IMR-90 (cell line): ENCODE measurements around the gene SLC8A1. TPM values are rescaled to one million over a fixed set of nuclear protein-coding genes. Genes with fewer than 3 reads are reported as not detected.

ENCODE experiments used
- ATAC-seq: fragments of 200-7000 bp; cut with Tn5 transposase; 2 replicates; pipeline ENCODE4 v1.9.1; 2020; ENCODE audit warnings: low read depth, mild to moderate bottlenecking, moderate library complexity
- BruUV-seq: library from RNA; stranded (reverse); fragments of 400-500 nt; replicated peaks from 2 replicates; lab custom pipeline; 2021; lab: Mats Ljungman, UMichigan
- CTCF ChIA-PET: fragments of 300-600 bp; formaldehyde crosslinking; extraction: SDS; loops from one replicate; lab custom pipeline; 2021; ENCODE audit warnings: antibody characterized with exemption; lab: Yijun Ruan, JAX
- POLR2A ChIA-PET: fragments of 300-600 bp; sonication (Branson Sonifier 250); formaldehyde crosslinking; loops from one replicate; lab custom pipeline; 2022; ENCODE audit warnings: antibody characterized with exemption; ENCODE audit not compliant: unreplicated experiment; lab: Charles Lee
- DNase-seq: peaks from one replicate; pipeline ENCODE4 v3.0.0; 2013
- H2AFZ ChIP-seq: replicated peaks from 2 replicates; pipeline ENCODE3; 2013; ENCODE audit warnings: low read length, mild to moderate bottlenecking; ENCODE audit not compliant: poor library complexity
- H2AK5ac ChIP-seq: 2 replicates; pipeline ENCODE4 v1.6.1; 2013; ENCODE audit warnings: low read depth, low read length, inconsistent platforms
- H2AK9ac ChIP-seq: replicated peaks from 2 replicates; pipeline ENCODE3; 2013; ENCODE audit warnings: mild to moderate bottlenecking, low read depth, low read length, moderate library complexity; ENCODE audit not compliant: poor library complexity
- H2BK120ac ChIP-seq: 2 replicates; pipeline ENCODE4 v1.6.1; 2013; ENCODE audit warnings: low read depth, low read length, inconsistent platforms
- H2BK15ac ChIP-seq: 3 replicates; pipeline ENCODE4 v1.6.1; 2013; ENCODE audit warnings: low read depth, low read length, inconsistent platforms
- H2BK20ac ChIP-seq: 2 replicates; pipeline ENCODE4 v1.6.1; 2013; ENCODE audit warnings: low read depth, mild to moderate bottlenecking, inconsistent platforms, low read length, moderate library complexity
- H2BK5ac ChIP-seq: 2 replicates; pipeline ENCODE4 v1.6.1; 2013; ENCODE audit warnings: mild to moderate bottlenecking, low read depth, low read length, inconsistent platforms; ENCODE audit not compliant: poor library complexity, severe bottlenecking
- H3K14ac ChIP-seq: replicated peaks from 2 replicates; pipeline ENCODE4 v1.6.1; 2013; ENCODE audit warnings: low read depth, low read length, inconsistent platforms
- H3K18ac ChIP-seq: 2 replicates; pipeline ENCODE4 v1.6.1; 2013; ENCODE audit warnings: low read depth, low read length, control low read depth
- H3K23ac ChIP-seq: 2 replicates; pipeline ENCODE4 v1.6.1; 2013; ENCODE audit warnings: low read depth, low read length, inconsistent platforms
- H3K27ac ChIP-seq: 2 replicates; pipeline ENCODE4 v1.5.1; 2013; ENCODE audit warnings: mild to moderate bottlenecking, control low read depth, low read length; ENCODE audit not compliant: insufficient read depth
- H3K27me3 ChIP-seq: 2 replicates; pipeline ENCODE4 v1.6.1; 2013; ENCODE audit warnings: low read length; ENCODE audit not compliant: control insufficient read depth, insufficient read depth
- H3K36me3 ChIP-seq: 2 replicates; pipeline ENCODE4 v1.6.1; 2013; ENCODE audit warnings: low read length, mixed read lengths; ENCODE audit not compliant: control insufficient read depth, insufficient read depth
- H3K4ac ChIP-seq: 2 replicates; pipeline ENCODE4 v1.6.1; 2013; ENCODE audit warnings: low read depth, low read length, inconsistent platforms
- H3K4me1 ChIP-seq: 2 replicates; pipeline ENCODE4 v1.6.1; 2013; ENCODE audit warnings: low read length, mixed read lengths; ENCODE audit not compliant: control insufficient read depth, insufficient read depth
- H3K4me2 ChIP-seq: 2 replicates; pipeline ENCODE4 v1.6.1; 2013; ENCODE audit warnings: low read depth, mild to moderate bottlenecking, control low read depth, low read length, moderate library complexity
- H3K4me3 ChIP-seq: 2 replicates; pipeline ENCODE4 v1.5.1; 2013; ENCODE audit warnings: low read depth, mild to moderate bottlenecking, control low read depth, low read length, moderate library complexity; ENCODE audit not compliant: insufficient read depth
- H3K56ac ChIP-seq: 2 replicates; pipeline ENCODE4 v1.6.1; 2013; ENCODE audit warnings: low read length, inconsistent platforms; ENCODE audit not compliant: insufficient read depth; ENCODE audit errors: extremely low read depth
- H3K79me1 ChIP-seq, 2 experiments: 2 replicates each; pipeline ENCODE4 v1.6.1; 2013; ENCODE audit warnings: low read length in 2 of 2, inconsistent platforms in 1 of 2, low read depth in 1 of 2
- H3K9ac ChIP-seq: 2 replicates; pipeline ENCODE4 v1.6.1; 2013; ENCODE audit warnings: low read depth, low read length, control low read depth
- H3K9me1 ChIP-seq: 2 replicates; pipeline ENCODE4 v1.6.1; 2013; ENCODE audit warnings: low read length, inconsistent platforms; ENCODE audit not compliant: insufficient read depth
- H3K9me3 ChIP-seq: 2 replicates; pipeline ENCODE4 v1.6.1; 2013; ENCODE audit warnings: low read length; ENCODE audit not compliant: control insufficient read depth, insufficient read depth
- H4K20me1 ChIP-seq: 2 replicates; pipeline ENCODE4 v1.6.1; 2013; ENCODE audit warnings: low read length, inconsistent platforms; ENCODE audit not compliant: insufficient read depth
- H4K5ac ChIP-seq: 2 replicates; pipeline ENCODE4 v1.6.1; 2013; ENCODE audit warnings: mild to moderate bottlenecking, low read depth, low read length, control low read depth
- H4K8ac ChIP-seq, 2 experiments: 2 replicates each; pipeline ENCODE4 v1.6.1; 2013; ENCODE audit warnings: low read depth in 2 of 2, low read length in 2 of 2, control low read depth in 1 of 2, inconsistent platforms in 1 of 2
- H4K91ac ChIP-seq: 2 replicates; pipeline ENCODE4 v1.6.1; 2013; ENCODE audit warnings: low read depth, low read length, inconsistent platforms; ENCODE audit not compliant: insufficient read depth
- BHLHE40 ChIP-seq: fragments of 150-350 bp; IDR thresholded peaks from 2 replicates; pipeline ENCODE4 v1.6.1; 2016; ENCODE audit warnings: mild to moderate bottlenecking, low read depth, low read length
- CEBPB ChIP-seq: IDR thresholded peaks from 2 replicates; pipeline ENCODE4 v1.6.1; 2012; ENCODE audit warnings: low read depth, low read length, improper control_type of control experiment
- CHD1 ChIP-seq: IDR thresholded peaks from 2 replicates; pipeline ENCODE4 v1.6.1; 2012; ENCODE audit warnings: low read depth, low read length, improper control_type of control experiment
- FOS ChIP-seq: fragments of 150-350 bp; IDR thresholded peaks from 2 replicates; pipeline ENCODE4 v1.6.1; 2016; ENCODE audit warnings: low read depth, low read length
- POLR2A ChIP-seq: IDR thresholded peaks from 2 replicates; pipeline ENCODE4 v1.6.1; 2012; ENCODE audit warnings: mild to moderate bottlenecking, low read depth, low read length
- RAD21 ChIP-seq: IDR thresholded peaks from 2 replicates; pipeline ENCODE4 v1.6.1; 2012; ENCODE audit warnings: low read length, improper control_type of control experiment
- RCOR1 ChIP-seq: IDR thresholded peaks from 2 replicates; pipeline ENCODE4 v1.6.1; 2012; ENCODE audit warnings: mild to moderate bottlenecking, low read length, improper control_type of control experiment; ENCODE audit not compliant: insufficient replicate concordance
- RFX5 ChIP-seq: IDR thresholded peaks from 2 replicates; pipeline ENCODE4 v1.8.0; 2012; ENCODE audit warnings: low read depth, mild to moderate bottlenecking, low read length, moderate library complexity
- SMC3 ChIP-seq: fragments of 150-350 bp; IDR thresholded peaks from 2 replicates; pipeline ENCODE4 v1.6.1; 2016; ENCODE audit warnings: low read depth, mild to moderate bottlenecking, antibody characterized with exemption, low read length, moderate library complexity
- WGBS, 2 experiments: methylation state at CpG; one replicate each; pipeline versions ENCODE4 v1.1.5 to v1.1.7; 2013; ENCODE audit warnings: missing lambda C conversion rate in 2 of 2; ENCODE audit not compliant: insufficient read length in 1 of 2; ENCODE audit errors: extremely low coverage in 2 of 2; 5-methylcytosine and 5-hydroxymethylcytosine counted together
- dilution Hi-C: fragments of 300-500 bp; cut with HindIII; formaldehyde crosslinking; loops from one replicate; pipeline ENCODE4 v1.14.3; 2018; ENCODE audit warnings: low sequenced_read_pairs; ENCODE audit not compliant: unreplicated experiment
- in situ Hi-C: fragments of 300-500 bp; cut with MboI; formaldehyde crosslinking; loops from 3 replicates; pipeline ENCODE4 v1.14.3; 2019; ENCODE audit warnings: low sequenced_read_pairs, inconsistent platforms, mixed read lengths
- intact Hi-C: fragments of 100-400 bp; cut with micrococcal nuclease; formaldehyde crosslinking; loops from 2 replicates; pipeline ENCODE4 v1.10.0; 2022
- polyA plus RNA-seq, 3 experiments: library from polyadenylated mRNA; depleted of rRNA; stranded (reverse); fragments of >200 nt; gene quantifications; 2 replicates each; pipeline ENCODE4 v1.2.3, GENCODE V29; 2012; ENCODE audit warnings: low replicate concordance in 1 of 3
- total RNA-seq: library from RNA; depleted of rRNA; stranded (reverse); fragments of >200 nt; gene quantifications from 2 replicates; pipeline ENCODE4 v1.2.3, GENCODE V29; 2012
- TF ChIP-seq, protein P1 (sequence below): conservative IDR thresholded peaks from 2 replicates; pipeline ENCODE4 v1.5.1; 2012; ENCODE audit warnings: mild to moderate bottlenecking, low read depth, low read length, improper control_type of control experiment

Gene SLC8A1
- total and polyA plus RNA-seq, 2 of the 4 experiments (the other 2 are of a cell fraction) = 7.7 to 57.0 TPM

DNA sequence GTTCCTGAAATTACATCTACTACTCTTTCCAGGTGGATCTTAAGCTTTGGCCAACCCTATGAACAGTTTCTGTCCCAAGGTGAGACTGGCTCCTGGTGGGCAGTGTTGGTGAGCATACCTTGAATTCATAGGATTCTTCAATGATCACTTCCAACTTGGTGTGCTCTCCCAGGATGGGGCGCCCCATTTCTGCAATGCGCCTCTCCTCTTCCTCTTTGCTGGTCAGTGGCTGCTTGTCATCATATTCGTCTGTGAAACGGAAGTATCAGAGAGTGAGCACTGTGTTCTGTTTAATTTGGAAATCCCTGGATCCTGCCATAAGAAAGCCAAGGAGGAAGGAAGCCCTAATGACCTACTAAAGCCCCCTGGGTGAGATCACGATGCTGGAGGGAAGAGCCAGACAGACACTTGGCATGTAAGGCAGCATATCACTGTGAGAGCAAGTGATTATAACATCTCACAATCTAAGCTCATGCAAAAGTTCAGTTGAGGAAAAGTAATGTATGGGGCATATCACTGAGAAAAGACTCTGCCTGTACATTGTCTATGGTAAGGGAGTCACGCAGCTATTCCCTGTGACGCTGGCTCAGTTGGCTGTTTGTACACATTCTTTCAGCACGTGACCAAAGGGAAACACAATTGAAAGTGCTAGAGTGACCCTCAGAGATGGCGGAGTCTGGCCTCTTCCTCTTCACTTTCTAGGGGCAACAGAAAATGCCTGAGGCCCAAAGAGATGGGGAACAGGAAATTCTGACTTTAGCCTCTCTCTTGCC, 287.0 kb downstream of the SLC8A1 start:
- peak overlapping the region; percentile 71 for H2AK5ac ChIP-seq
- peak overlapping the region; percentile 12; the same call in 1 of the 2 replicates for H3K18ac ChIP-seq
- TF ChIP-seq CEBPB (no peak), BHLHE40 (no peak), CHD1 (no peak), POLR2A (no peak), RAD21 (no peak), SMC3 (no peak), RCOR1 (no peak), FOS (no peak), RFX5 (no peak)
- TF ChIP-seq, protein P1, sequence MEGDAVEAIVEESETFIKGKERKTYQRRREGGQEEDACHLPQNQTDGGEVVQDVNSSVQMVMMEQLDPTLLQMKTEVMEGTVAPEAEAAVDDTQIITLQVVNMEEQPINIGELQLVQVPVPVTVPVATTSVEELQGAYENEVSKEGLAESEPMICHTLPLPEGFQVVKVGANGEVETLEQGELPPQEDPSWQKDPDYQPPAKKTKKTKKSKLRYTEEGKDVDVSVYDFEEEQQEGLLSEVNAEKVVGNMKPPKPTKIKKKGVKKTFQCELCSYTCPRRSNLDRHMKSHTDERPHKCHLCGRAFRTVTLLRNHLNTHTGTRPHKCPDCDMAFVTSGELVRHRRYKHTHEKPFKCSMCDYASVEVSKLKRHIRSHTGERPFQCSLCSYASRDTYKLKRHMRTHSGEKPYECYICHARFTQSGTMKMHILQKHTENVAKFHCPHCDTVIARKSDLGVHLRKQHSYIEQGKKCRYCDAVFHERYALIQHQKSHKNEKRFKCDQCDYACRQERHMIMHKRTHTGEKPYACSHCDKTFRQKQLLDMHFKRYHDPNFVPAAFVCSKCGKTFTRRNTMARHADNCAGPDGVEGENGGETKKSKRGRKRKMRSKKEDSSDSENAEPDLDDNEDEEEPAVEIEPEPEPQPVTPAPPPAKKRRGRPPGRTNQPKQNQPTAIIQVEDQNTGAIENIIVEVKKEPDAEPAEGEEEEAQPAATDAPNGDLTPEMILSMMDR = no peak
- peaks cover 5% of the 10 kb centered on the region; the same call in 1 of the 2 replicates for H3K9me1 ChIP-seq
- CTCF ChIA-PET = interaction anchor here (0.5 to 1.5 kb wide), 3 partner anchors 11 to 213 kb away, joined by 3 to 4 read pairs (median 3); no protein-coding TSS in a partner anchor
- H3K27me3 ChIP-seq = no peaks in the 10 kb centered on the region
- no TSS peak for BruUV-seq
- H3K4me1 ChIP-seq = peaks cover 14% of the 10 kb centered on the region; the same call in 1 of the 2 replicates
- H3K14ac ChIP-seq = no peak overlapping the region
- H3K4me3 ChIP-seq = no peak overlapping the region
- H3K79me1 ChIP-seq = no peaks in the 10 kb centered on the region
- no peak overlapping the region for H2AK9ac ChIP-seq
- H3K36me3 ChIP-seq = peaks cover 11% of the 10 kb centered on the region
- peak; percentile 36 for ATAC-seq
- no peak for DNase-seq
- peak overlapping the region; percentile 26; the same call in 1 of the 2 replicates for H3K27ac ChIP-seq
- peak overlapping the region; percentile 9; the same call in 2 of the 3 replicates for H2BK15ac ChIP-seq
- H3K56ac ChIP-seq = no peak overlapping the region
- no peak overlapping the region for H3K9ac ChIP-seq
- H4K91ac ChIP-seq = peak overlapping the region; percentile 32
- WGBS, 2 experiments = 40% methylated on average over 2 of the region's 9 CpGs; no CpG with 5 or more reads in 1 of the 2 experiments
- H4K20me1 ChIP-seq = no peaks in the 10 kb centered on the region
- H4K5ac ChIP-seq = peak overlapping the region; percentile 21
- no peak overlapping the region for H3K23ac ChIP-seq
- POLR2A ChIA-PET = interaction anchor here (0.6 kb wide), 1 partner anchor 636 kb away, joined by 5 read pairs; no protein-coding TSS in a partner anchor
- H2AFZ ChIP-seq = no peak overlapping the region
- peak overlapping the region; percentile 15 to 35; a peak in 3 of 4 replicates for H4K8ac ChIP-seq
- no peak overlapping the region for H3K4me2 ChIP-seq
- no peak overlapping the region for H2BK5ac ChIP-seq
- H3K9me3 ChIP-seq = no peaks in the 10 kb centered on the region
- peak overlapping the region; percentile 11; the same call in 1 of the 2 replicates for H2BK20ac ChIP-seq
- H3K4ac ChIP-seq = peak overlapping the region; percentile 43
- intact Hi-C loops (no loop called here), dilution Hi-C loops (no loop called here), in situ Hi-C loops (no loop called here)
- H2BK120ac ChIP-seq = peak overlapping the region; percentile 7; the same call in 1 of the 2 replicates
